ENCODE data around the gene UBA1. TPM values are rescaled to one million over a fixed set of nuclear protein-coding genes. Genes with fewer than 3 reads are reported as not detected.

UBA1 gene
- total and polyA plus RNA-seq, 10 donors: 57.7 to 207 (median 191) TPM

- Histone ChIP-seq H3K4me1 (peaks cover 16 to 45% (median 31%) of the 10 kb centered on the region in 6 donors), H3K9me3 (no peaks in the 10 kb centered on the region), H3K27me3 (replicated peaks in 1 of 7) (no peaks in the 10 kb centered on the region), H3K27ac (peak within 1 kb of the TSS; percentile 95 to 99 (median 98)), H3K36me3 (peaks cover 0 to 42% (median 33%) of the 10 kb centered on the region in 6 donors), H3K4me3 (peak within 1 kb of the TSS; percentile 54 to 96 (median 73))
- DNase-seq: peak; percentile 96
- intact Hi-C loops (cut with DNase I; ENCODE audit: low total_unique reads): no loop called here
- WGBS, 5 donors: 0 to 2% (median 0%) methylated on average over 21 to 61 of the region's 61 CpGs
- TF ChIP-seq POLR2AphosphoS5 (IDR thresholded peaks at IDR 0.05) (peak; percentile 94 to 97 (median 95)), CTCF (IDR thresholded peaks at IDR 0.05 in 8 of 11, conservative IDR thresholded peaks at IDR 0.05 in 3 of 11) (peak in 2 of 11 experiments; percentile 16 to 20), POLR2A (IDR thresholded peaks at IDR 0.05) (peak; percentile 7 to 76 (median 9))
Measured at GRCh38 chrX:47218280-47218919, 24.8 kb downstream of the UBA1 start, which contains the start of gene CDK16. TSS of gene CDK16 (plus strand) at chrX:47218681. CDS start at chrX:47223558, 4,877 bp downstream.

- peaks cover 0 to 42% (median 33%) of the 10 kb centered on the region in 6 donors for H3K36me3 ChIP-seq
- 1 to 14% (median 5%) methylated on average over 12 to 60 of the region's 60 CpGs for WGBS, 5 donors
- no peaks in the 10 kb centered on the region for H3K27me3 ChIP-seq (replicated peaks in 1 of 7)
- TF ChIP-seq POLR2A (IDR thresholded peaks at IDR 0.05) (no peak), CTCF (IDR thresholded peaks at IDR 0.05 in 8 of 11, conservative IDR thresholded peaks at IDR 0.05 in 3 of 11) (no peak), POLR2AphosphoS5 (IDR thresholded peaks at IDR 0.05) (no peak)
- no peaks in the 10 kb centered on the region for H3K9me3 ChIP-seq
- H3K27ac ChIP-seq: peak overlapping the region; percentile 95 to 99 (median 98)
- H3K4me1 ChIP-seq: peaks cover 16 to 45% (median 31%) of the 10 kb centered on the region in 6 donors
- DNase-seq: peak; percentile 93
- H3K4me3 ChIP-seq: peak overlapping the region; percentile 54 to 96 (median 73)
- intact Hi-C loops (cut with DNase I; ENCODE audit: low total_unique reads): no loop called here
Measured at GRCh38 chrX:47218920-47219815, 25.5 kb downstream of the UBA1 start.

GRCh38 chrX:47221756-47222155 is 28.1 kb downstream of the UBA1 start:
- intact Hi-C loops (cut with DNase I; ENCODE audit: low total_unique reads): no loop called here
- DNase-seq: peak; percentile 56
- TF ChIP-seq POLR2AphosphoS5 (IDR thresholded peaks at IDR 0.05): no peak
- TF ChIP-seq POLR2A (IDR thresholded peaks at IDR 0.05): no peak
- no peak for TF ChIP-seq CTCF (IDR thresholded peaks at IDR 0.05 in 8 of 11, conservative IDR thresholded peaks at IDR 0.05 in 3 of 11)
- no peak overlapping the region for H3K27ac ChIP-seq
- peaks cover 15 to 38% (median 26%) of the 10 kb centered on the region in 6 donors for H3K4me1 ChIP-seq
- peaks cover 0 to 42% (median 37%) of the 10 kb centered on the region in 6 donors for H3K36me3 ChIP-seq
- H3K9me3 ChIP-seq: no peaks in the 10 kb centered on the region
- 47 to 74% (median 69%) methylated on average over 3 to 4 of the region's 4 CpGs for WGBS, 5 donors
- no peak overlapping the region for H3K4me3 ChIP-seq
- no peaks in the 10 kb centered on the region for H3K27me3 ChIP-seq (replicated peaks in 1 of 7)

Data from spleen (tissue), 11 donors.